Measurements from ENCODE around the gene ESRRA.
"Not testable (repeated sequence)": the region's sequence is repeated elsewhere in the genome, so short reads cannot be mapped to it uniquely, and the experiment has no call there.

ESRRA gene

DNA sequence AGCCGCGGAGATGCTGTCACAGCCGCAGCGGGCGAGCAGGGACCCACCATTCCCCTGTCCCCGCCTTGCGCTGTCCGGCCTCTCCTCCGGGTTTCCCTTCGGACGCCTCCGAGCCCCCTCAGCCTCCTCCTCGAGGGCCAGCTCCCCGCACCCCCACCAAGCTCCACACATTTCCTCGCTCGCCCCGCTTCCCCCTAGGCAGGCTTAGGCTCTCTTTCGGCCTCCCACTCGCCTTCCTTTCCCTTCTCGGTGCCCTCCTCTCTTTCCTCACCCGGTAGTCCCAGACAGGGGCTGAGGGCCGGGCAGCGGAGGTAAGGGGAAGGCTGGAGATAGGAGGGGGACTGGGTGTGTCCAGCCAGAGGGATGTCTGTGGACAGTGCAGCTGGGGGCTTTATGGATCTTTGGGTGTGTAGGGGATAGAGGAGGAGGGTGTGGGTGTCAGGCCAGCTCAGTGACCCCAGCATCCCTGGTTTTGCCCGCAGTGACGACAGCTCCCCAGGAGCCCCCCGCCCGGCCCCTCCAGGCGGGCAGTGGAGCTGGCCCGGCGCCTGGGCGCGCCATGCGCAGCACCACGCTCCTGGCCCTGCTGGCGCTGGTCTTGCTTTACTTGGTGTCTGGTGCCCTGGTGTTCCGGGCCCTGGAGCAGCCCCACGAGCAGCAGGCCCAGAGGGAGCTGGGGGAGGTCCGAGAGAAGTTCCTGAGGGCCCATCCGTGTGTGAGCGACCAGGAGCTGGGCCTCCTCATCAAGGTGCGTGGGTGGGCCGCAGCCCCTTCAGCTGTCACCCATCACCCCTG lies 12.7 kb upstream of the ESRRA start:
- no peak for DNase-seq (ENCODE audit: low read depth)

DNA sequence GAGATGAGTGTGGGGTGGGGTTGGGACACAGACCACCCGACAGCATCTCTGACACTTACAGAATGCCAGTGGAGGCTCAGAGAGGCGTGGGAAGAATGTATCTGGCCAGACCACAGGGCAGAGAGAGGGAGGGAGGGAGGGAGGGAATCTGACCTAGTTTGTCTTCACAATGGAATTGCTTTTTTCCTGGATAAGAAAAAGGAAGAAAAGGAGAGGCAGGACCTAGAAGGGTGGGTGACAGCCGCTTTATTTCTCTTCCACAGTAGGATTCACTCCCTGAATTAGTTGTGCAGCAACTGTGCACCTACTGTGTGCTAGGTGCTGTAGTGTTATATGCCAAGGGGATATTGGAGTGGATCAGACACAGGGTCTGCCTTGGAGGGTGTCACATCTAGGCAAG lies 10.6 kb upstream of the ESRRA start:
- DNase-seq (ENCODE audit: low read depth) = no peak

DNA sequence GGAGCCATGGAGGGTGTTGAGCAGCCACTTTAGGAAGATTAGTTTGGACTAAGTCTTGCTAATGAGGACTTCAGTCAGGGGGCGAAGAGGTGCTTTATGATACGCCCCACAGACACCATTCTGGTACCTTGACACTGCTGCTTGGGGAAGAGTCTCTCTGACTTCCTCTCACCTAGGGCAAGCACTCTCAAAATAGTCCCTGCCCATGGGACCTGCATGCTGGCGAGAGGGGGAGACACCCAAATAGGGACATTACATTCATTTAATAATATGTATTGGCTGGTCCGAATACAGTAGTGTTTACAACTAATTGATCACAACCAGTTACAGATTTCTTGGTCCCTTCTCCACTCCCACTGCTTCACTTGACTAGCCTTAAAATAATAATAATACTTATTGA lies 9.6 kb upstream of the ESRRA start:
- no peak for DNase-seq (ENCODE audit: low read depth)

DNA sequence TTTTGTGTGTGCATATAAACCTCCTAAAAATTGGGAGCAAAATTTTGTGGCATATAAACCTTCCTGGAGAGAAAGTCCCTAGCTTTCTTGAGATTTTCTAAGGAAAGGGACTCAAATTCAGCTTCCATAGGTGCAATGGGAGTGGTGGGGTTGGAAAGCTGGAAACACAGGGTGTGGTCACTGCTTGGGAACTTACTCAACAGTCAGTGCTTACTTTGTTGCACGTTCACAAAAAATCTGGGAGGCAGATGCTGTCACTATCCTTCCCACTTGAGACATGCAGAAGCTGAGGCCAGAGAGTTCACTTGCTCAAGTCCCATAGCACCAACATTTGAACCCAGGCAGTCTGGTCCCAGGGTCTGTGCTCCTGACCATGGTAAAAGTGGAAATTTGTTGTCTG lies 9.1 kb upstream of the ESRRA start:
- no peak for DNase-seq (ENCODE audit: low read depth)

DNA sequence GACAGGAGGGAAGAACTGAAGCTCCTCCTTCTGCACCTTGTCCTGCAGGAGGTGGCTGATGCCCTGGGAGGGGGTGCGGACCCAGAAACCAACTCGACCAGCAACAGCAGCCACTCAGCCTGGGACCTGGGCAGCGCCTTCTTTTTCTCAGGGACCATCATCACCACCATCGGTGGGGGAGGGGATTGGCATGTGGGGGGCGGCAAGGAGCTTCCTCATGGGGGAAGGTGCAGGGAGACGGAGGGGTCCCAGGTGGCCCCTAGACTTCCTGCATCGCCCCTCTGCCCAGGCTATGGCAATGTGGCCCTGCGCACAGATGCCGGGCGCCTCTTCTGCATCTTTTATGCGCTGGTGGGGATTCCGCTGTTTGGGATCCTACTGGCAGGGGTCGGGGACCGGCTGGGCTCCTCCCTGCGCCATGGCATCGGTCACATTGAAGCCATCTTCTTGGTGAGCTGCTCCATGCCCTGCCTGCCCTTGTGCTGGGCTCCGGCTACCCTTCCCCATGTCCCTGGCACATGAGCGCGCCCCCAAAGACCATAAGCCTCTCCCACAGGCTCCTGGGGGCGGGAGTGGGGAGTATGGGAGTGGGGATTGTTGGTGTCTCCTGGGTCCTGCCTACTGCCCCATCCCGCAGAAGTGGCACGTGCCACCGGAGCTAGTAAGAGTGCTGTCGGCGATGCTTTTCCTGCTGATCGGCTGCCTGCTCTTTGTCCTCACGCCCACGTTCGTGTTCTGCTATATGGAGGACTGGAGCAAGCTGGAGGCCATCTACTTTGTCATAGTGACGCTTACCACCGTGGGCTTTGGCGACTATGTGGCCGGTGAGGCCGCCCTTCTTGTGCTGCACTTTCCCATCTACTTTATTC lies 8.3 kb upstream of the ESRRA start:
- no peak for DNase-seq (ENCODE audit: low read depth)

DNA sequence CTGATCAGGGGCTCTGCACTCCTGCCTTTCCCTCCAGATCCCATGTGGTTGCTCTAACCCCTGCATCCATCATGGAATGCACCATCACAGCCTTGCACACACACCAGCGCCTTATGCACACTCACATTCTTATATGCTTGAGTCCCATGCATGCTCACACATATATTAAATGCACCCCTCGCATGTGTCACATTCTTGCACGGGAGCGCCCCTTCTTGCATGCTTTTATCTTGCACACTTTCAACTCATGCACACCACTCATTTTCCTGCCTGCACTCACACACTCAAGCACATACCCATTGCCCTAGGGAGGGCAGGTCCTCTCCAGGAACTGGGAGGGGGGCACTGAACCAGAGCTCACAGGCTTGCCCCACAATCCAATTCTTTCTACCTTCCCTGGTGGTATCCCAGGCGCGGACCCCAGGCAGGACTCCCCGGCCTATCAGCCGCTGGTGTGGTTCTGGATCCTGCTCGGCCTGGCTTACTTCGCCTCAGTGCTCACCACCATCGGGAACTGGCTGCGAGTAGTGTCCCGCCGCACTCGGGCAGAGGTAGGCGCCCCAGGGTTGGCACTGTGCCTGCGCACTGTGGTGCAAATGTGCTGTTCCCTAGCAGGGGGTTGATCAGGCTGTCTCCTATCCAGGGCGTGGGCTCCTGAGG lies 7.5 kb upstream of the ESRRA start:
- no peak for DNase-seq (ENCODE audit: low read depth)

DNA sequence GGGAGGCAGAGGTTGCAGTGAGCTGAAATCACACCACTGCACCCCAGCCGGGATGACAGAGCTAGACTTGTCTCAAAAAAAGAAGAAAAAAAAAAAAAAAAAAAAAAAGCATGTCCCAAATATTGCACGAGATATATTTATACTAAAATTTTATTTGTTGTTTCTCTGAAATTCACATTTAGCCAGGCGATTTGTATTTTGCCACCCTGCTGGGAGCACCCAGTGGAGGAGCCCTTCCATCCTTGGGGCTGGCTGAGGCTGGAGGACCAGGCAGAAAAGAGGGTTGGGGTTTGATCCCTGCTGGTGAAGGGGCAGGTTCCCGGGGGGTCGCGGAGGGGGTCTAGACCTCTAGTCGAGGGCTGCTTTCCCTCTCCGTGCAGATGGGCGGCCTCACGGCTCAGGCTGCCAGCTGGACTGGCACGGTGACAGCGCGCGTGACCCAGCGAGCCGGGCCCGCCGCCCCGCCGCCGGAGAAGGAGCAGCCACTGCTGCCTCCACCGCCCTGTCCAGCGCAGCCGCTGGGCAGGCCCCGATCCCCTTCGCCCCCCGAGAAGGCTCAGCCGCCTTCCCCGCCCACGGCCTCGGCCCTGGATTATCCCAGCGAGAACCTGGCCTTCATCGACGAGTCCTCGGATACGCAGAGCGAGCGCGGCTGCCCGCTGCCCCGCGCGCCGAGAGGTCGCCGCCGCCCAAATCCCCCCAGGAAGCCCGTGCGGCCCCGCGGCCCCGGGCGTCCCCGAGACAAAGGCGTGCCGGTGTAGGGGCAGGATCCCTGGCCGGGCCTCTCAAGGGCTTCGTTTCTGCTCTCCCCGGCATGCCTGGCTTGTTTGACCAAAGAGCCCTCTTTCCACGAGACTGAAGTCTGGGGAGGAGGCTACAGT lies 6.1 kb upstream of the ESRRA start:
- DNase-seq (ENCODE audit: low read depth) = no peak

DNA sequence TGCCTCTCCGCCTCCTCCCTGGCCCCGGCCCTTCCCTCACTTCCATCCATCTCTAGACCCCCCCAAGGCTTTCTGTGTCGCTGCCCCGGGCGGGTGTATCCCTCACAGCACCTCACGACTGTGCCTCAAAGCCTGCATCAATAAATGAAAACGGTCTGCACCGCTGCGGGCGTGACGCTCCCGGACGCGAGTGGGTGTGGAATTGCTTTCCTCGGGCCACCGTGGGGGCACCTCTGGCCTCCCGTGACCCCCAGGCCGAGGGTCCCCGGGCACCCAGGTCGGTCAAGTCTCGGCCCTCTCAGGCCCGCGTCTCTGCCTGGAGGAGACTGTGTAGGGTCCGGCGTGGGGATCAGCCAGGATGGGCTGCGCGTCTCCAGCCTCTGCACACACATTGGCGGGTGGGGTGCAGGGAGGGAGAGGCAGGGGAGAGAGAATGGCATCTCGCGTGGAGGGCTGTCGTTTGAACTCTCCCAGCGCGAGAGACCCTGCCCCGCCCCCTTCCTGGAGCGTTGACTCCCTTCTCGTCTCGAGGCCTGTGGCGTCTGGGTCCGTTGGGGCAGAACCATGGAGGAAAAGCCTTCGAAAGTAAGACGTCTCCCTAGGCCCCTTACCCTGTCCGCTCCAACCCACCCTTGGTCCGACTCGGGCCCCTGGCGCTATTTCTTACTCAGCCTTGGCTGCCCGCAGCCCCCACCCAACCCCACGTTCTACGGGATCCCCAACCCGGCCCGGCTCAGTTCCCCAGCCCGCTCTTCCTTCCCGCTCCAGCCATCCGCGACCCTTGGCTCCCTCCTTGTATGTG lies 5.3 kb upstream of the ESRRA start, which contains the start of gene CATSPERZ:
CATSPERZ (plus strand) TSS at position 512 of the 802 bp plus-strand sequence; CDS start at position 565, 53 bp downstream.
- no peak for DNase-seq (ENCODE audit: low read depth)

DNA sequence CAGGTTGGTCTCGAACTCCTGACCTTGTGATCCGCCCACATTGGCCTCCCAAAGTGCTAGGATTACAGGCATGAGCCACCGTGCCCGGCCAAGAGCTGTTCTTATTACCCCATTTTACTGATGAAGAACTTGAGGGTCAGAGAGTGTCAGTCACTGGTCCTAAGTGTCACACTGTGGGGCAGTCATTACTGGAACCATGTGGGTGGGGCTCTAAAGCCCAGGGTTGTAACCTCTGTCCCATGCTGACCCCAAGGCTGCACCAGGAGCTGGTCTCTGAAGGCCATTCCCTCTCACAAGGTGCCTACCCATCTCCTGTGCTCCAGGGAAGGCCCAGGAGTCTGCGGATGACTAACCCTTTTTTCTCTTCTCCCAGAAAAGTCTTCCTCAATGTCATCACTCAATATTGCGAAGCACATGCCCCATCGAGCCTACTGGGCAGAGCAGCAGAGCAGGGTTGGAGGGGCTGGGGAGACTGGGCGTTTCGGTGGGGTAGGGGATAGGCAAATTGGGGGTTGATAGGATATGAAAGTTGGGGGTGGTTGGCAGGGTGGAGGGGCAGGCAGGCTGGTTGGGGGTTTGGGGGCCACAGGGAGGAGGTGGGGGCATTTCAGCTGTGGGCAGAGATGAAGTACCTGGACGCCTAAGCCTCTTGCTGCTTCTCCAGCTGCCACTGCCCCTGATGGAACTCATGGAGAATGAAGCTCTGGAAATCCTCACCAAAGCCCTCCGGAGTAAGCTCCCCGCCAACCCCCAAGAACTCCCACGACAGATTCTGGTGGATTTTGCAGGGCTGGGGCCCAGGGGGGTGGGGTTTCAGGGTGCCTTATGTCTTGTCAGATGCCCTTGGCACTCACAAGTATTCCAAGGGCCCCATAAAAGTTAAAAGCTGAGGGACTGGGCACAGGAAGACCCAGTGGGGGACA lies 2.0 kb upstream of the ESRRA start:
- DNase-seq (ENCODE audit: low read depth) = no peak

DNA sequence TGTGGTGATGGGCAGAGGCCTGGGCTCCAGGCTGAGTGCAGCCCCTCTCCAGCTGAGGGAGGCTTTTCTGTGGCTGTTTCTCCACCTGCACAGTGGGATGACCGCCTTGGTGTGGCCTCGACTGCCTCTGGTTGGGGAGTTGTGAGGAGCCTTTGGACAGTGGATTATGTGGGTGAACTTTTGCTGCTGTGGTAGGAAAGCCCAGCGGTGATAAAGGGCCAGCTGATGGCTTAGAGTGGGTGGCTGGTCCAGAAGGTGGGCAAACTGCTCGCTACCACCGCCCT lies 1.4 kb upstream of the ESRRA start:
- DNase-seq (ENCODE audit: low read depth) = no peak

DNA sequence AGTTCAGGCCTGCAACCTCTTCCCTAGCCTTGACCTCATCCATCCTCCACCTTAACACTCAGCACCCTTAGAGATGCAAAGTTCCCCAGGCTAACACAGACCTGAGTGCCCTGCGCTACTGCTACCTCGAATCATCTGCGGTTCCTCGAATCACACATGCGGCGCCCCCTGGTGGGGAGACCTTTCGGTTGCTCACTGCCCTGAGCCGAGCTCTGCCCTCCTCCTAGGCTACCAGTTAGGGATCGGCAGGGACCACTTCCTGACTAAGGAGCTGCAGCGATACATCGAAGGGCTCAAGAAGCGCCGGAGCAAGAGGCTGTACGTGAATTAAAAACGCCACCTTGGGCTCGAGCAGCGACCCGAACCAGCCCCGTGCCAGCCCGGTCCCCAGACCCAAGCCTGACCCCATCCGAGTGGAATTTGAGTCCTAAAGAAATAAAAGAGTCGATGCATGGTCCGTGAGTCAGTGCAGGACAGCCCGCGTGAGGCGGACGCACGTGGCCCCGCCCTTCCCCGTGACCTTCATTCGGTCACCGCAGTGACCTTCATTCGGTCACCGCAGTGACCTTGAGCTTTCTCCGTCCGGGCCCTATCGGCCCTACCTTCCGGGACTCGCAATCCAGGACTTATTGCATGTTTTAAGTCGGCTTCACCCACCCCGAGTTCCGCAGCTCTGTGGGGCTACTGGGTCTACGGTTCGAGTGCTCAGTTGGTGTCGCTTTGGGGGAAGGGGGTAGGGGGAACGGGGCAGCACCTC lies 830 bp upstream of the ESRRA start:
- peak; percentile 96 for DNase-seq (ENCODE audit: low read depth)

DNA sequence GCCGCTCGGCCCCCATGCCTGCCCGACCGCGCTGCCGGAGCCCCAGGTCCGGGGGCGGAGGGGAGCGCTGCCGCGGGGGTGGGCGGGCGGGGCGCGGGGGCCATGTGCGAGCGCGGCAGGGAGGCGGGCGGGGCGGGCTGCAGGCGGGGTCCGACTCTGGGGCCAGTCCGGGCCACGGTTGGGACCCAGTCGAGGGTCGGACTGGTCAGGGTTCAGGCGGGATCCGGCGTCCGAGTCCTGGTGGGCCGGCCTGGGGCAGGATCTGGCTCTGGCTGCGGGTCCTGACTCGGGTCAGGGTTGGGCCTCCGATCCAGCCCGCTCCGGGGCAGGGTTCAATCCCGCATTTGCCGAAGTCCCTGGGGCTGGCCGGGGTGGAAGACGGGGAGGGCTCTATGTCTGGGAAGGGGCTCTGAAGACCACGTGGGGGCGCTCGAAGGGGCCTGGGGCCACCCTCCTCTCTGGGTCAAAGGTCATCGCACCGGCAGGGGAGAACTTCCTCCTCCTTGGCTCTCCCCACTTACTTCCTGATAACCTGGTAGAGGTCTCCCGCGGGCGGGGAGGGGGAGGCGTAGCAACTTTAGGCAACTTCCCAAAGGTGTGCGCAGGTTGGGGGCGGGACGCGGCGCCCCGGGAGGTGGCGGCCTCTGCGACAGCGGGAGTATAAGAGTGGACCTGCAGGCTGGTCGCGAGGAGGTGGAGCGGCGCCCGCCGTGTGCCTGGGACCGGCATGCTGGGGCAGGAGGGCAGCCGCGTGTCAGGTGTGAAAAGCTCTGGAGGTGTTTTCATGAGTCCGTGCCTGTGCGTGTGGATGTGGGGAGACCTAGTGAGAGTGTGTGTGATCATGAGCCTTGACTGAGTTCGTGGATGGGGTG lies 603 bp downstream of the ESRRA start:
- DNase-seq (ENCODE audit: low read depth) = peak; percentile 46

DNA sequence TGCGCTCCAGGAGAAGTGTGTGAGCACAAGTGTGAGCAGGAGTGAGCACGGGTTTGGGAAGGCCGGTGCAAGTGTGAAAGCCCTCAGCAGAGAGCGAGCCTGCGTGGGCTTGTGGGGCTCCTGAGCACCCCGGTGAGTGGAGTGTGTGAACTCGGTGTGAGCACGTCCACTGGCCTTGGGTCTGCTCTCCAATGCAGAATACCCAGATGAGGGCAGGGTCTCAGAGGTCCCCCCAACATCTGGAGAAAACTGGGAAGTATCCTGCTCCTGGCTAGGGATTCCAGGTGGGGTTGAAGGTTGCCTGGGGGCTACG lies 1.2 kb downstream of the ESRRA start:
- no peak for DNase-seq (ENCODE audit: low read depth)

DNA sequence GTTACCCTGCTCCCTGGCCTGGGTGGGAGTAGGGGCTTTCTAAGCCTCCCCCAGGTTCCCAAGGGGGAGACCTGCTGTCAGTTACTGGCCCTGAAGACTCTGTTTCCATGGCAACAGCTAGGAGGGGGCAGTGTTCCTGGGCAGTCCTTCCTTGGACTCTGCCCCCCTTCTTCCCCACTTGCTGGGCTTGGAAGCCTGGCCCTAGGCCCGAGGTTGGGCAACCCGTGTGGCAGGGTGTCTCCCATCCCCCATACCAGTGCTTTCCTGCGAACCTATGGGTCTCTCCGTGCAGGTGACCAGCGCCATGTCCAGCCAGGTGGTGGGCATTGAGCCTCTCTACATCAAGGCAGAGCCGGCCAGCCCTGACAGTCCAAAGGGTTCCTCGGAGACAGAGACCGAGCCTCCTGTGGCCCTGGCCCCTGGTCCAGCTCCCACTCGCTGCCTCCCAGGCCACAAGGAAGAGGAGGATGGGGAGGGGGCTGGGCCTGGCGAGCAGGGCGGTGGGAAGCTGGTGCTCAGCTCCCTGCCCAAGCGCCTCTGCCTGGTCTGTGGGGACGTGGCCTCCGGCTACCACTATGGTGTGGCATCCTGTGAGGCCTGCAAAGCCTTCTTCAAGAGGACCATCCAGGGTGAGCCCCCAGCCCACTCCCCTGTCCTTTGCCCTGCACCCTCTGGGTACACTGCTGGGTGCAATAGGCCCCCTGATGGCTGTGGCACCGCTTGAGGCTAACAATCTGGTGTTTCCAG lies 1.7 kb downstream of the ESRRA start:
- no peak for DNase-seq (ENCODE audit: low read depth)

DNA sequence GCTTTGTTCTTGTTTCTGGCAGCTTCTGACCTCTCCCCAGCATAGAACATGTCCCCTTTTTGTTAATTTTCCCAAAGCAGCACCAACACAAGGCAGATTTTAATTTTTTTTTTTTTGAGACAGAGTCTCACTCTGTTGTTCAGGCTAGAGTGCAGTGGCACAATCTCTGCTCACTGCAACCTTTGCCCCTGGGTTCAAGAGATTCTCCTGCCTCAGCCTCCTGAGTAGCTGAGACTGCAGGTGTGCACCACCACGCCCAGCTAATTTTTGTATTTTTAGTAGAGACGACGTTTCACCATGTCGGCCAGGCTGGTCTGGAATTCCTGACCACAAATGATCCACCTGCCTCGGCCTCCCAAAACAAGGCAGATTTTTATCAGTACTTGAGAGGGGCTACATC lies 2.5 kb downstream of the ESRRA start:
- not testable (repeated sequence) for DNase-seq (ENCODE audit: low read depth)

DNA sequence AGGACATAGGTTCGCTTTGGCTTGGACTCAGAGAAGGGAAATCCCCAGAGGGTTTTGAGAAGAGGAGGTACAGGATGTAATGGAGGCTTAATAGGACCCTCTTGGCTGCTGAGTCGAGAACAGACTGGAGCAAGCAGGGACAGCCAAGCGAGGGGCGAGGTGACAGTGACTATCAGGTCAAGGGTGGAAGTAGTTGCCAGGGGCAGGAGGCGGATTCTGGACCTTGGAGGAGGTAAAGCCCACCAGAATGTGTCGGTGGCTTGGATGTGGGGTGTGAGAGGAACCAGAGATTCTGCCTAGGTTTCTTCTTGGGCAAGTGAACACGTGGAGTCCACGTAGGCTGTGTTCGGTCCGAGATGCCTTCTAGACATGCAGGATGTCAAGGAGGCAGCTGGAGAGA lies 7.6 kb downstream of the ESRRA start:
- no peak for DNase-seq (ENCODE audit: low read depth)

DNA sequence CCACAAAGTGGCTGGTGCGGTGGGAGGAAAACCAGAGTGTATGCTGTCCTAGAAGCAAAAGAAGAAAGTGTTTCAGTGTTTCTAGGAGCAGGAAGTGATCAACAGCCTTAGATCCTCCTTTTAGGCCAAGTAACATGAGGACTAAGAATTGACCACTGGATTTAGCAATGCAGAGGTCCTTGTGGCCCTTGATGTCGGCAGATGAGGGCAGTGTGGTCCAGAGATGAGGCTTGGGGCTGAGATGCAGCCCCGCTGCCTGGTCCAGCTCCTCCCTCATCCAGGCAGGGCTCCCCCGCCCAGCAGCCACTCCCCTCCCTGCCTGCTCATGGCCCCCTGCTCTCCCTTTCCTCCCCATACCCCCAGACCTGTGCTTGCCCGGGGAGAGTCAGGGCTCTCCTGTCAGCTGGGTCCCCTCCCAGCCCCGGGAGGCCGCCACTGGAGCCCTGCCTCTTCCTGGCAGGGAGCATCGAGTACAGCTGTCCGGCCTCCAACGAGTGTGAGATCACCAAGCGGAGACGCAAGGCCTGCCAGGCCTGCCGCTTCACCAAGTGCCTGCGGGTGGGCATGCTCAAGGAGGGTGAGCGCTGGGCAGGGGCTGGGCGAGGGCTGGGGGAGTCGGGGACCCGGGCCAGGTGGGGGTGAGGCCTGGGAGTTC lies 8.3 kb downstream of the ESRRA start:
- DNase-seq (ENCODE audit: low read depth) = no peak

Data from stimulated activated CD8-positive, alpha-beta memory T cell treated with anti-CD3 and anti-CD28 coated beads, Interleukin-7, amount 100 ng/mL, for 24 hours (primary cell).